ENCODE measurements around the gene NARS2.

NARS2 gene

DNA sequence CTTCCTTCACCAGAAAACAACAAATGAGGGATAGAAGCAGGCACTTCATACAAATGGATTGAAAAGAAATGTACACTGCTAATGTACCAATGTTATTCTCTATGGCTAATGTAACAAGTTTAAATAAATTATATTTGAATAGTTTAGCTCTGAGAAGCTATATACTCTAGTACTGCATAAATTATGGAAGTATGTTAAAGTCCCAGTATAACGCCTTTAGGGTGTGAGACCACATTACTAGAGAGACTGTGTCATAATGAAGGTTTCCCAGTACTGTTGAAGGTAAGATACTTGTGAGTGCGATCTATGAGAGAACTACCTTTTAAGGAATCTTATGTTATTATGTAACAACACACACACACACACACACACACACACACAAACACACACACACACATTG, 117.2 kb downstream of the NARS2 start:
- DNase-seq (ENCODE audit: low read depth), result no peak
- no peak overlapping the region for H3K4me3 ChIP-seq (ENCODE audit: low read depth, low read length)

DNA sequence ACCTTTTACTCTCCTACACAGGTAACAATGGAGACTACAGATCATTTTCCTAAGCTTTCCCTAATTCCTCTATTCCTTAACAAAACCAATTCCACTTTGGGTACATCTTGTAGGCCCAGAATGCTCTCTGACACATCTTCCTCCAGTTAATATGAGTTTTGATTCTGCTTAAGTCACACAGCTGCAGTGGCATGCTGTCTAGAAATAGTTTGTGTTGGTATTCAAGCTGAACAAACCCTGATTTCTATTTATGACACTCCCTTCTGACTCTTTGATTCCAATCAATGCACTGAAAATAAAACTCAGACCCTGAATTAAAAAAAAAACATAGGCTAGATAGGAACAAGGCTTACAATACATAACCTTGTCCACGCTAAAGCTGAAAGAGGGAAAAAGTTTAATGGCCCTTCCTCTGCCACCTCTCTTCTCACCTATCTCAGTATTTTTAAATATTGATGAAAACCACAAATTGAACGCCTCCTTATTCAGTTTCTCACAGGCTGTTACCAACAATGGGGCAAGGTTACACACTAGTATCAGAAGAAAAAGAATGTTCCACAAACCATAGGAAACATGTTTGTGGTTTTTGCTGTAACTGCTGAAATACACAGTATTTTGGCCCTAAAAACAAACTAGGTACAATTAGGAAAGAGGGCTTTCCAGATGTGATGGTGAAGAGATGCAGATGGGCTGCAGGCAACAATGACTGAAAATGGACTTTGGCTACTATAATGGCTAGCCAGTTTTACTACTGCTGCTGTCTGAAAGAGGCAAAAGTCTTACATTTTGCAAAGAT, 121.3 kb downstream of the NARS2 start:
- DNase-seq (ENCODE audit: low read depth), result no peak
- H3K4me3 ChIP-seq (ENCODE audit: low read depth, low read length), result no peak overlapping the region

GRCh38 chr11:78451371-78452150, 123.1 kb downstream of the NARS2 start:
- no peak overlapping the region for H3K4me3 ChIP-seq (ENCODE audit: low read depth, low read length)
- DNase-seq (ENCODE audit: low read depth), result no peak

GRCh38 chr11:78450866-78451265, 123.8 kb downstream of the NARS2 start:
- no peak overlapping the region for H3K4me3 ChIP-seq (ENCODE audit: low read depth, low read length)
- DNase-seq (ENCODE audit: low read depth), result no peak

GRCh38 chr11:78449866-78450265, 124.8 kb downstream of the NARS2 start:
- no peak for DNase-seq (ENCODE audit: low read depth)
- no peak overlapping the region for H3K4me3 ChIP-seq (ENCODE audit: low read depth, low read length)

- no peak overlapping the region for H3K4me3 ChIP-seq (ENCODE audit: low read depth, low read length)
- DNase-seq (ENCODE audit: low read depth), result no peak
Measured at GRCh38 chr11:78446210-78446609, 128.5 kb downstream of the NARS2 start.

GRCh38 chr11:78444726-78445125, 129.9 kb downstream of the NARS2 start:
- no peak for DNase-seq (ENCODE audit: low read depth)
- no peak overlapping the region for H3K4me3 ChIP-seq (ENCODE audit: low read depth, low read length)

- no peak overlapping the region for H3K4me3 ChIP-seq (ENCODE audit: low read depth, low read length)
- DNase-seq (ENCODE audit: low read depth), result no peak
Measured at GRCh38 chr11:78441956-78442355, 132.7 kb downstream of the NARS2 start.

DNA sequence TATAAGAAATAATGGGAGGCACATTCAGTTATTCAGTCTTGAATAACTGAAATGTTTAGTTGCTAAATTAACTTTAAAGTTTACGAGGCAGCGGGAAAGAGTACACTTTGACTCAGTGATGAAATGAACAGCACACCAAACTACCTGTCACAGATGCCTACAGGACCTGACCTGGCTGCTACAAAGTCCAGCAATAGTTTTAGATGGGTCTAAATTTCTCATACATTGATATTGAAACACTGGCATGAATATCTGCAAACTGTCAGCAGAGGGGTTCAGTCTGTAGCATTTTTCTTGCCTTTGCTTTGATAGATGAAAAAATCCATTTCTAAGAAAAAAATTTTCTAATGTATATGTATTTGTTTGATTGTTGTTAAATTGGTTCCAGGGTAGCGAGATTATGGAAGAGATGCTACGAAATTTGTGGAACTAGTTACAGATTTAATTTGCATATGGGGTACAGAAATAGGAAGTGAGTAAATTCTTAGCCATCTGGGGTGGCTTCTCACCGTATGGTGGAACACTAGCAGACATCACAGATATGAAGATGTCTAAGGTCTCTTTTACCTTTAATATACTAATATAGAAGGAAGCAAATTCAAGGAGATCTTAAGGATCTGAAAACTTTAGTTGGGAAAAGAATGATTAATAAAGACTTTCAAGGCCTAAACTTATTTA, 136.2 kb downstream of the NARS2 start:
- no peak for DNase-seq (ENCODE audit: low read depth)
- no peak overlapping the region for H3K4me3 ChIP-seq (ENCODE audit: low read depth, low read length)

- no peak overlapping the region for H3K4me3 ChIP-seq (ENCODE audit: low read depth, low read length)
- no peak for DNase-seq (ENCODE audit: low read depth)
Measured at GRCh38 chr11:78432956-78433355, 141.7 kb downstream of the NARS2 start.

GRCh38 chr11:78432058-78432515, 142.6 kb downstream of the NARS2 start:
- H3K4me3 ChIP-seq (ENCODE audit: low read depth, low read length), result no peak overlapping the region
- DNase-seq (ENCODE audit: low read depth), result no peak

- no peak overlapping the region for H3K4me3 ChIP-seq (ENCODE audit: low read depth, low read length)
- no peak for DNase-seq (ENCODE audit: low read depth)
Measured at GRCh38 chr11:78429660-78430059, 145.0 kb downstream of the NARS2 start.

- DNase-seq (ENCODE audit: low read depth), result no peak
- no peak overlapping the region for H3K4me3 ChIP-seq (ENCODE audit: low read depth, low read length)
Measured at GRCh38 chr11:78429209-78429608, 145.5 kb downstream of the NARS2 start.

DNA sequence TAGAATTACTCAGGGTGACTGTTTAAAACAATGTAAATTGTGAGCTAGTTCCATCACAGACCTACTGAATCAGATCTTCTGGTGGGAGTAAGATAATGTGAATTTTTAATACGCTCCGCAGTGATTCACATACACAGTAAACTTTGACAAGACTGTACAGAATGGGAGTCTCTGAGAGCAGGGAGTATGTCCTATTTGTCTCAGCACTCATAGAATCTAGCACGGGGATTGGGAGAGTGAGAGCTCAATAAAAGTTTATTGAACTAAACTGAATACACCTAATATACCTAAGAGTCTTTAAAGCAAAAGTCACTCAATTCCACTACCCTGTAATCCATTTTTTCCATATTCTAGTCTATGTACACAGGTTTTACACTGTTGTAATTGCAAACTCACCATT, 145.9 kb downstream of the NARS2 start:
- no peak for DNase-seq (ENCODE audit: low read depth)
- no peak overlapping the region for H3K4me3 ChIP-seq (ENCODE audit: low read depth, low read length)

- DNase-seq (ENCODE audit: low read depth), result no peak
Measured at GRCh38 chr11:78428266-78428636, 146.4 kb downstream of the NARS2 start.

DNA sequence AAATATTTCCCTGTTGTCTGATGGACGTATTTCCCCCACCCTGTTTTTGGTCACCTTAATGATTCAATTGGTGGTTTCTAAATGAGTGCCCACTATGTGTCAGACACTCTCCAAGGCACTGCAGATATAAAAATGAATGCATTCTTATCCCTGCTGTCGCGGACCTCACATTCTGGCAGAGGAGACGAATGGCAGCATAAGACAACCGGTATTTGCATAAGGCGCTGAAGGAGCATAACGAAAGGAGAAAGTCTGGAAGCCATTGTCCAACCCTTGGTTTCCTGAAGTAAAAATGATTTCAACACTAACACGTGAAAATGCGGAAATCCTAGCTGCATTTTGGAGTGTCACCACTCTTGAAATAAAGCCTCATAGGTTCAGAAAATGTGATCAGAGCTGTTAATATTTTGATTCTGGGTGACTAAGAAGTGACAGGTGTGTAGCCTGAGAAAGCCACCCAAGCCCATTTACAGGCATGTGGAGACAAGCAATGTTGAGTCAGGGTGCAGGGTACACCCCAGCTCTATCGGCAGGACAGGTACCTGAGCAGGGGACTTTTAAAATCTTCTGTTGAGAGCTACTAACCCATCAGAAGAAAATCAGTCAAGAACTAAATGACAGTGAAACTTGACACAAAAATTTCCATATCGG, 146.9 kb downstream of the NARS2 start:
- DNase-seq (ENCODE audit: low read depth), result no peak
- no peak overlapping the region for H3K4me3 ChIP-seq (ENCODE audit: low read depth, low read length)

More at GRCh38 chr11:78428266-78428636, 146.4 kb downstream of the NARS2 start:
- no peak overlapping the region for H3K4me3 ChIP-seq (ENCODE audit: low read depth, low read length)

DNA sequence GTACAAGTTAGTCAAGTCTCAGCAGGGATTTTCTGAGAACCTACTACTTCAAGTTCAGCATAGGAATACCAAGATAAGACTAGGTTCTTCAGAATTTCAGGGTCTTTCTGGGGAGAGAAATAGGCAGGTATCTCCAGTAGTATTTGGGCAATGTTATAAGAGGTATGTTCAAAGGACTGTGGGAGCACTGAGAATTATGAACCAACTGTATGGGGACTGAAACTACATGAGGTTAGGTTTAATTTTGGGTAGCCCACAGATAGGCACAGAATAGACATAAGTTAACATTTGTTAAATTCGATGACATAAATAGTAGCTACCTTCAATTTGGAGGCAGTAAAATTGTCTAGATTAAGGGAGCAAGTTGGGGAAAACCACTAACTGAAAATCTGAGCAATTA, 147.8 kb downstream of the NARS2 start:
- no peak overlapping the region for H3K4me3 ChIP-seq (ENCODE audit: low read depth, low read length)
- no peak for DNase-seq (ENCODE audit: low read depth)

DNA sequence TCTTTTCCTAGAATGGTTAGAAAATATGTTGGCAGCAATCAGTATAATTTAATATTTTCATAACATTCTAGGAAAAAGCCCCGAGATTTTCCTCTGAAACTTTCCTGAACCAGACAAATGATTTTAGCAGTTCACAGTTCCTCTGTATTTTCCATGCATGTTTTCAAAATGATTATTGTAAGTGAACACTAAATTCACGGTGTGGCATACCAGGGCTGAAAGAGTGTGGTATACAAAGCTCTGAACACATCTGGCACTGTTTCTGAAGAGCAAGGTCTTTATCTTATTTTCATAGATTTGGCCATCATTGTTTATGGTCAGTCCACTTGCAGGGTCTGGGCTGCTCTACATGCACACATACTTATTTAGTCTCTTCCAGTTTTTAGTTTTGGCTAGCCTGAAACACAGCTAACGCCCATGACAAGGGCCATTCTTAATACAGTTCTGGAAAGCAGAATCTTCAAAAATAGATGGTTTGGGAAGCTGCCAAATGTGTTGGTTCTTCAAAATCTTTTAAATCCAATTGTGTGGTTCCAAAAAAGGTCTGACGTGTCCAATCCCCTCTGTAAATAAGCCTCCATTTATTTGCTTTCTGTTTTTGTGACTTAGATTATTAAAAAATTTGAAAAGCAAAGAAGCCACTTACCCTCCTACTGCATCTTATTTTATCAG, 149.1 kb downstream of the NARS2 start:
- no peak overlapping the region for H3K4me3 ChIP-seq (ENCODE audit: low read depth, low read length)
- DNase-seq (ENCODE audit: low read depth), result no peak

Measured in skeletal muscle cell (primary cell).